OCI-LY1 (cell line): ENCODE results near the gene REEP6.

Source experiments
- CTCF ChIP-seq: fragments of 200-600 bp; sonication (generic), shearing (Covaris generic); IDR thresholded peaks from 2 replicates; pipeline ENCODE4 v1.5.1; 2017; ENCODE audit warnings: mild to moderate bottlenecking, antibody characterized with exemption, low read length, moderate library complexity, mixed read lengths
- EZH2 ChIP-seq: fragments of 200-600 bp; sonication (generic), shearing (Covaris generic); IDR thresholded peaks from 2 replicates; pipeline ENCODE4 v1.8.0; 2017; ENCODE audit warnings: borderline replicate concordance, mixed run types, mild to moderate bottlenecking, antibody characterized with exemption, low read length, moderate library complexity, mixed read lengths

- no peak for TF ChIP-seq CTCF
- no peak for TF ChIP-seq EZH2
Measured at GRCh38 chr19:1512671-1513498, 21.9 kb downstream of the REEP6 start, which contains the start of gene ADAMTSL5.
